Coronary artery (tissue), 2 donors: ENCODE results near the gene FGD2.

Source experiments
- DNase-seq: peaks from one replicate; pipeline ENCODE4 v3.0.0-alpha.2; 2017; ENCODE audit warnings: low spot score
- H3K27ac ChIP-seq, 2 donors: fragments of 200-600 bp; sonication (generic); one replicate each; pipeline ENCODE4 v1.5.1; 2016 to 2019
- H3K4me3 ChIP-seq: fragments of 200-600 bp; sonication (generic); 2 replicates; pipeline ENCODE4 v1.5.1; 2016; ENCODE audit warnings: mild to moderate bottlenecking, moderate library complexity
- TF ChIP-seq, protein P1 (sequence below): fragments of 200-600 bp; sonication (generic); IDR thresholded peaks from one replicate; pipeline ENCODE4 v1.5.1; 2019; ENCODE audit warnings: antibody characterized with exemption

The FGD2 gene

DNA sequence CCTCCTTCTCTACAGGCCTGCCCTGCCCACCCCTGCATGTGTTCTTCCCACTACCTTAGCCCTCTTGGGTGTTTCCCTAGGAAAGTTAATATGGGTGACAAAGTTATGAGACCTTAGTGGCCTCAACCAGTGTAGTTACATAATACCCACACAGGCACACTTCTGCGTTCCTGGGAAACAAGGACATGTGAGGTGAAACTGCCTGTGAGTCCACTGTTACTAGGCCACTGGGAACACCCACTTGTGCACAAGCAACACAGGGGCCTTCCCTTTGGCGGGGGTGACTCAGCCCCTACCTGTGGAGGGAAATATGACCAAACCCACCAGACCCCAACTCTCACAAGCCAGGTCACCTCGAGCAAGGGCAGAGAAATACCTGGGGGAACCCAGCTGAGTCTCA lies 38.2 kb upstream of the FGD2 start:
- TF ChIP-seq, protein P1, sequence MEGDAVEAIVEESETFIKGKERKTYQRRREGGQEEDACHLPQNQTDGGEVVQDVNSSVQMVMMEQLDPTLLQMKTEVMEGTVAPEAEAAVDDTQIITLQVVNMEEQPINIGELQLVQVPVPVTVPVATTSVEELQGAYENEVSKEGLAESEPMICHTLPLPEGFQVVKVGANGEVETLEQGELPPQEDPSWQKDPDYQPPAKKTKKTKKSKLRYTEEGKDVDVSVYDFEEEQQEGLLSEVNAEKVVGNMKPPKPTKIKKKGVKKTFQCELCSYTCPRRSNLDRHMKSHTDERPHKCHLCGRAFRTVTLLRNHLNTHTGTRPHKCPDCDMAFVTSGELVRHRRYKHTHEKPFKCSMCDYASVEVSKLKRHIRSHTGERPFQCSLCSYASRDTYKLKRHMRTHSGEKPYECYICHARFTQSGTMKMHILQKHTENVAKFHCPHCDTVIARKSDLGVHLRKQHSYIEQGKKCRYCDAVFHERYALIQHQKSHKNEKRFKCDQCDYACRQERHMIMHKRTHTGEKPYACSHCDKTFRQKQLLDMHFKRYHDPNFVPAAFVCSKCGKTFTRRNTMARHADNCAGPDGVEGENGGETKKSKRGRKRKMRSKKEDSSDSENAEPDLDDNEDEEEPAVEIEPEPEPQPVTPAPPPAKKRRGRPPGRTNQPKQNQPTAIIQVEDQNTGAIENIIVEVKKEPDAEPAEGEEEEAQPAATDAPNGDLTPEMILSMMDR, result no peak
- no peak for DNase-seq
- Histone ChIP-seq H3K4me3 (no peak overlapping the region), H3K27ac (no peak overlapping the region)

DNA sequence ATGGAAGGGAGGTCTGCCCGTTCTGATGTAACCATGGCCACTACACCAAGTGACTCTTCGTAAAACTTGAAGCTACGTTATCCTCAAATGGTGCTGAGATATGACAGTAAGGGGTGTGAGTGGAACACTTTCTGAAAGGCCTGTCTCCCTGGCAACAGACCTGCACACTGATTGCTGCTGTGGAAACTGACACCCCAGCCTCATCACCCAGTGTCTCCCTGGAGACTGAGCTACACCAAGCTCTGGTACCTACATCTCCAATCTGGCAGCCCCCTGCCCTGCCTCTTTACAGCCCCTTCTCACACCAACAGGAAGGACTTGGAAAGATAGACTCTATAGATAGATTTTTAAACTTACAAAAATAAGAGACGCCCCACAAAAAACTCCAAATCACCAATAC lies 37.7 kb upstream of the FGD2 start:
- Histone ChIP-seq H3K4me3 (no peak overlapping the region), H3K27ac (no peak overlapping the region)
- TF ChIP-seq, protein P1, result no peak
- DNase-seq, result no peak

DNA sequence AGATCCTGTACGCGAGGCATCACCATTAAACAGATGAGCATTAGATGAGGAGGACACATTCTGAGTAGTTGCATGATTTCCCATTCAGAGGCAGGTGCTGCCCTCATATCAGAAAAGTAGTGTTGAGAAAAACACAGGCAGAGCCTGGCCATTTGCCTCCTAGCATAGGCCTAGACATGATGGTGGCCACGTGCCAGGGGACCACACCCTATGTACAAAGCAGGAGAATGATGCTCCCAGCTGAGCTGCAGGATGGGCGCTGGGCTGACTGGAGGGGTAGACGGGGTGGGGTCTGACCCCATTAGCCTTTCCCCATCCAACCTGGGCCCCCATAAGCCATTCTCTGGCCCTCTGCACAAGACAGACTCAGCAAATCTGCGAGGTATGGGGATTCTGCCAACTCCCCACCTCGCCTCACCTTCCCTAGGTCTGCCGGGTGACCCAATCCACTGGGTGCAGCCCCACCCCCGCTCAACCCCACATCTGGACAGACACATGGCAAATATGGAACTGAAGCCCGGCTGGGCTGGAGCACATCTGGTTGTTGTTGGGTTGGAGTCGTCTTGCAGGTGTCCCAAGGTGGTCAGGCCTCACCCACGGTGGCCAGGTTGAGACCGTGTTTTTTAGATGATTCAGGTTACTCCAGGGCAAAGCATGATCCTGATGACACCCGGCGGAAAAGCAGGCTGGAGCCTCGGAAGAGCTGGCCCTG lies 37.0 kb upstream of the FGD2 start:
- peak overlapping the region in 1 of 2 donors; percentile 36 for H3K27ac ChIP-seq
- no peak for DNase-seq
- H3K4me3 ChIP-seq, result no peak overlapping the region
- TF ChIP-seq, protein P1, result no peak

DNA sequence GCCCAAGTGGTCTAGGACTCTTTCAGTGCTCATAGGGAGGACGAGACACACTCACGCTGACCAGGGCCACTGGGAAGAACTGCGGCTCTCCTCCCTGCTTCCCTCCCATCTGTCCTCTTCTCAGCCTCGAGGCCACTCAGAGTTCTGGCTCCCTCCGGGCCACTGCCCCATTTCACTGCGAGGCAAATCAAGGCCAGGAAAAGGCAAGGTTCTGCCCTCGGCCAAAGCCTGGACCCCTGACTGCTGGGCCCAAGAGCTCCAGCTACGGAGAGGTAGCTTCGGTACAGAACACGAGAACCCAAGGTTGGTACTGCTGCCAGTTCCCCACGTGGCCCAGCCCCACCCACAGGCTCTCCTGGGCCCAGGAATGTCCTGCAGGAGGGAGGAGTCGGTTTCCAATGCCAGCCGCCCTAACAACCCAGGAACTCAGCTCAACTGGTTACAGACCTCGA lies 36.2 kb upstream of the FGD2 start:
- TF ChIP-seq, protein P1, result no peak
- DNase-seq, result no peak
- H3K27ac ChIP-seq, result no peak overlapping the region

DNA sequence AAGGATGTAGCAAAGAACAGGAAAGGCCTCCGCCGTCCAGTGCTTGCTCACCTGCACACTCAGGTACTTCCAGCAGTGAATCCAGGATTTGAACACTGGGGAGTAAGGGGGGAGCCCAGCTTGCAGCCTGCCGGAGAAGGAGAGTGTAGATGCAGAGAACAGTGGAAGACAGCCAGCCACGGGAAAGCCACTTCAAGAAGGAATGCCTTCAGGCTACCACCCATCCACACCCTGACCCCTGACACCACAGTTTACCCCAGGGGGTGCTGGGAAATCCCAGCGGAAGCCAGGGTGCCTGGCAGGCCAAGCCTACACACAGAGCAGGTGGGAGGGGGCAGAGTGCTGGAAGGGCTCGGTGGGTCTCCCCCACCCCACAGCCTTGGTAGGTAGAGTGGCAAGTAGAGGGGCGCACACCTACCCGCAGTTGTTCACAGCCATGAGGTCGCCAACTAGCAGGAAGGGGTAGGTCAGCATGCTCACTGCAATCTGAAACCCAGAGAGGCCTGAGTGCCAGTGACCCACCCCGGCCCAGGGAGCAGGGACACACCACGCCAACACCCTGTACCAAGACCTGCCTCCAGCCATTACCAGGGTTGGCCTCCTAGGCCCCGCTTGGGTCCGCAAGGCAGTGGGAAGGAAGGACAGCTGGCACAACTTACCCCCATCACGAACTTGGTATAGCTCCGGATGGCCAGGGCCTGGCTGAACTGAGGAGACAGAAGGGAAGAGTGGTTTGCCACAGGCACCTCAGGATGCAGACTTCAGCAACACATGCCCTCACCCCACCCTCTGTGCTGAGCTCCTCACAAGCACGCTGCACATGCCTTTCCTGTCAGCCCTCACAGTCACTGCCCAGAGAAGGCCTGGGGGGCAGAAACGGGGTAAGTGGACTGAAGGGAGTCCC lies 35.2 kb upstream of the FGD2 start:
- Histone ChIP-seq H3K4me3 (no peak overlapping the region), H3K27ac (no peak overlapping the region)
- TF ChIP-seq, protein P1, result no peak
- DNase-seq, result no peak

More for the DNA sequence above, 36.2 kb upstream of the FGD2 start:
- no peak overlapping the region for H3K4me3 ChIP-seq

DNA sequence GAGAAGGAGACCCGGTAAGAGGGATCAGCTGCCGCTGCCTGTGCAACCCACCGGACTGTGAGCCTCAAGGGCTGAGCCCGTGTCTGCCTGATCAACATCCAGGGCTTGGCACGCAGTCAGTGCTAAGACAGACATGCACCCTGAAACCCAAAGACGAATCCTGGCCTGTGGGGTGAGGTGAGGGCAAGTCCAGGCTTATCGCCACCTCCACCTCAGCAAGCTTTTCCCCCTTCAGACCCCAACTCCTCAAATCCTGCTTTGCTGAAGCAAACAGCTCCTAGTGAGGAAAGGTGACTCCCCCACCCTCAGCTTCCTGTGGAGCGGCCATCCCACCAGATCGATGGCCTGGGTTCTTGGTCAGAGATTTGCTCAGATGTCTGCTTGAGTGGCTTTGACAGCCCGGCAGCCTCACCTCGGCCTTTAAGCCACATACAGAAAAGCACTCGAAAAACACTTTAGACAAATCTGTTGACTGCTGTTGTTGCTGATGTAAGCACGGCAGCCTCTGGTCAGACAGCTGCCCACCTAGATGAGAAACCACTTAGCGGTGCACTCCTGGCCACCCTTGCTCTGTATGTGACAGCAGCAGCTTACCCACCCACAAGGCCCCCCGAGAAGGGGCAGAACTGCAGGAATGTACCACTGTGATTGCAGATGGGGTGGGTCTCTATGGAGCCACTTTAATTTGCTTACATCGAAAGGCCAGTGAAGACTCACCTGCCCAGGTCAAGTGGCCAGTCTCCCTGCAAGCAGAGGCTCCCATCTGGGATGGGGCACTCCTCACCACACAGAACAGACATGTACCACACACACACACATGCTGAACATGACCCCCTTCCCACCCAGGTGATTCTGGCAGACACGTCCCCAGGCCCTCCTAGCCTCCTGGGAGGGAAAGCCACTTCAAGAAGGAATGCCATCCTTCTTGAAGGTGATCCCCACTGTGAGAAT lies 34.3 kb upstream of the FGD2 start:
- H3K27ac ChIP-seq, result peak overlapping the region in 1 of 2 donors; percentile 58
- H3K4me3 ChIP-seq, result no peak overlapping the region
- TF ChIP-seq, protein P1, result no peak
- DNase-seq, result no peak
